Renal cortex interstitium (tissue), 15 donors: Measurements from ENCODE around the gene KRT2. TPM values are rescaled to one million over a fixed set of nuclear protein-coding genes. Genes with fewer than 3 reads are reported as not detected.

Experiments used
- DNase-seq, 11 donors: peaks; one replicate each; pipeline ENCODE4 v3.0.0-alpha.2; 2013; ENCODE audit warnings: low read depth in 9 of 11, low spot score in 4 of 11; ENCODE audit errors: extremely low read depth in 1 of 11
- long read RNA-seq, 16 experiments: transcript quantifications; one replicate each; lab custom pipeline, GENCODE V29; 2026
- polyA plus RNA-seq, 3 donors: library from polyadenylated mRNA; unstranded; fragments of 120-200 nt; gene quantifications; one replicate each; pipeline ENCODE4 v1.2.1, GENCODE V29; 2013; ENCODE audit not compliant: insufficient read length in 3 of 3

Gene KRT2
- not detected for polyA plus RNA-seq
- long read RNA-seq, donor 1 = 0 reads
- long read RNA-seq, donor 2 = 0 reads
- long read RNA-seq, donor 3 = 0 reads
- long read RNA-seq, donor 4 = 0 reads
- long read RNA-seq, donor 5 = 0 reads
- long read RNA-seq, donor 6 = 0 reads
- long read RNA-seq, donor 7 = 0 reads
- long read RNA-seq, donor 8 = 0 reads
- long read RNA-seq, donor 9 = 0 reads
- long read RNA-seq, donor 10 = 0 reads
- long read RNA-seq, donor 11 = 0 reads
- long read RNA-seq, donor 12 = 0 reads
- long read RNA-seq, donor 13 = 0 reads
- long read RNA-seq, donor 14 = 0 reads
- long read RNA-seq, donor 15 = 0 reads
- long read RNA-seq, donor 16 = 0 reads

DNA sequence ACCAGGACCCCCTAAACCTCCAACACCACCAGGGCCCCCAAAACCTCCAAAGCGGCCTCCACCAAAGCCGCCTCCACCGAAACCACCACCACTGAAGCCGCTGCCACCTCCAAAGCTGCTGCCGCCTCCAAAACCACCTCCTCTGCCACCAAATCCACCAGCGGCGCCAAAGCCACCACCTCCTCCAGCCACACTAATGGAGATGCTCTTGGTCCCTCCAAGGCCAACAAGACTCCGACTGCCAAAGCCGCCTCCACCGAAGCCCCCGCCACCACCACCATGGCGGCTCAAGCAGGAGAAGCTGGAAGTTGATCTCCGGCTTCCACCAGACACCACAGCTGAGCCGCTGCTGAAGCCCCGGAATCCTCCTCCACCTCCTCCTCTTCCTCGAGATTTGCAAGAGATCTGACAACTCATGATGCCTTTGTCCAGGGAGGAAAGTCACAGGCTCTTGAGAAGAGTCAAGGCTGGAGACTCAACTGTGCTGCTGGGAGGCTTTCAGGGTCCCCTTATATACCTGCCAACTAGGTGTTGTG is at the start of gene KRT2:
TSS of gene KRT2 (minus strand) at position 486 of the 536 bp plus-strand sequence. CDS start at position 417, 69 bp downstream.
- no peak for DNase-seq

DNA sequence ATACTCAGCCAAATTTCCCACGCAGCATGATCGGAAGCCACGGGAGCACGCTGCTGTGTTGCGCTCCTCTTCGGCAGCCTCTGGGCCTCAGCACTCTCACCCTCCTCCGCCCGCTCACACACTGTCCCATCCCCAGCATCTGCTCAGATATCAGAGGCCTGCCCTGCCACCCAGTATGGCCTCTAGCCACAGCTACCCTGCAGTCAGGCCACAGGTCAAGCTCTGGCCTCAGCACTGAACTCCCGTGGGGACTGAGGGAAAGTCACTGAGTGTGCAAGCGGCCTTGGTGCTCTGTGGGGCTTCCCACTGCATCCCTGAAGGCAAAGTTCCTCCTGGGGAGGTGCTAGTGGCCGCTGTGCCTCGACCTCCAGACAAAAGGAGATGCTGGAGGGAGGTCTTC is 49.3 kb upstream of the KRT2 start:
- no peak for DNase-seq

DNA sequence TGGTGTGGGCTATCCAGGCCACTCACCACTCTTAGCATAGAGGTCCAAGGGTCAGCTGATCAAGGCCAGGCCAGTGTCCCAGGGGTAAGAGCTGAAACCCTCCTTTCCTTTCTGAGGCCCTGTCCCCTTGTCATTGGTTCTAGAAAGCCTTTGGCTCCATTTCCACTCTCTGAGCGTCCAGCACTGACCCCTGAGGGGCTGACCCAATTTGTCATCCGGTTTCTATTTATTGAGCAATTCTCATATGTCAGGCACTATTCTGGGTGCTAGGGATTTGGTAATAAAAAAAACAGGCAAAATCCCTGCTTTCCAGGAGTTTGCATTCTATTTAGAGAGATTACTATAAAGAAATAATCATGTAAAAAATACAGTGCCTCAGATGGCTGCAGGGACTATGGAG is 47.9 kb upstream of the KRT2 start:
- no peak for DNase-seq

- no peak for DNase-seq
Observed at GRCh38 chr12:52699373-52699772, 47.4 kb upstream of the KRT2 start.

GRCh38 chr12:52698651-52699340 is 46.8 kb upstream of the KRT2 start:
- DNase-seq = no peak

DNA sequence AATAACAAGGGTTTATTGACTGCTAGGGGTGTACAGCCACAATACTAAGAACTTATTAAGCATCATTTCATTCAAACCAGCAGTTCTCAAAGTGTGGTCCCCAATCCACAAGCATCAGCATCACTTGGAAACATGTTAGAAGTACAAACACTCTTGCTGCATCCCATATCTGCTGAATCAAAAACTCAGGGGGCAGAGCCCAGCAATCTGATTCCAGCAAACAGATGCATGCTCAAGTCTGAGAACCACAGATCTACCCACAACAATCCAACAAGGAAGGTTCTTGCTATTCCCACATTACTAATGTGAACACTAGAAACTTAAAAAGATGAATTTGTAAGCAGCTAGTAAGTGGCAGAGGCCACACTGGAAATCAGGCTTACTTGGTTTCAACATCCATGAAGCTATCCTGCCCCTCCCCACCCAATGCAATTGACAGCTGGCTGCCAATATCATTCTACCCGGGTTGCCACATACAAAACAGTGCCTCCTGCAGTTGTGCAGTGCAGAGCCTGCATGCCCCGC is 45.1 kb upstream of the KRT2 start:
- no peak for DNase-seq

DNA sequence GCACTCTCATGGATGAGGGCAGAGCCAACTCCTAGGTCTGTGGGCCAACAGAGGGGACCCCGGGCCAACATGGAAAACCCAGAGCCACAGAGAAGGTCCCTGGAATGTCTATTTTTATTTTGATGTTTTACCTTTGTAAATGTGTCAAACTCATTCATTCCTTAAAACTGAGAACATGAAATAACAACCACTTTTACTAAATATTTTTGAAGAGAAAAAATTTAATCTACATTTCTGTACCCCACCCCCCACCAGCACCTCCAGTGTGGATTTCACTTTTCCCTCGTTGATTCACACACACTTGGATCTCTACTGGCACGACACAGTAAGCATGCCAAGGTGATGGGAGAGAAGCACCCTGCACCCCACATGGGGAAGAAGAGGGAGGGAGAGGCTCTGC is 44.6 kb upstream of the KRT2 start:
- no peak for DNase-seq

DNA sequence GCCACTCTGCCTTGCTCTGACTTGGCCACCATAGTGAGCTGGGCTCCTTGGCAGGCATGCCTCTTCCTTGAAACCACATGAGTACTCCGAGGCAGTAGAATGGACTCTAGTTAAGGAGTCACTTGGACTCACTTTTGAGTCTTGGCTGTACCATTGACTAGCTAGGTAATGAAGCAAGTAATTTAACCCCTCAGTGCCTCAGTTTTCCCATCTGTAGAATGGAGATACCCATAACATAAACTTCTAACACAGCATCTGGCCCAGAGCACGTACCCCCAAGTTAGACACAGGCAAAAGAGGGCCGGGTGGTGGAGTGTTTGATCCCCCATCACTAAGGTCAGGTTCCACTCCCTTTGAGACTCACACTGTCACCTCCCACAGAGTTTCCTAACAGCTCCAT is 43.0 kb upstream of the KRT2 start:
- DNase-seq = no peak

GRCh38 chr12:52694151-52694550 is 42.1 kb upstream of the KRT2 start:
- DNase-seq = no peak

- DNase-seq = no peak
Observed at GRCh38 chr12:52693261-52693660, 41.2 kb upstream of the KRT2 start.

- DNase-seq = no peak
Observed at GRCh38 chr12:52692254-52692653, 40.2 kb upstream of the KRT2 start.

- no peak for DNase-seq
Observed at GRCh38 chr12:52691841-52692150, 39.8 kb upstream of the KRT2 start.

GRCh38 chr12:52691076-52691840 is 39.2 kb upstream of the KRT2 start:
- DNase-seq = no peak

DNA sequence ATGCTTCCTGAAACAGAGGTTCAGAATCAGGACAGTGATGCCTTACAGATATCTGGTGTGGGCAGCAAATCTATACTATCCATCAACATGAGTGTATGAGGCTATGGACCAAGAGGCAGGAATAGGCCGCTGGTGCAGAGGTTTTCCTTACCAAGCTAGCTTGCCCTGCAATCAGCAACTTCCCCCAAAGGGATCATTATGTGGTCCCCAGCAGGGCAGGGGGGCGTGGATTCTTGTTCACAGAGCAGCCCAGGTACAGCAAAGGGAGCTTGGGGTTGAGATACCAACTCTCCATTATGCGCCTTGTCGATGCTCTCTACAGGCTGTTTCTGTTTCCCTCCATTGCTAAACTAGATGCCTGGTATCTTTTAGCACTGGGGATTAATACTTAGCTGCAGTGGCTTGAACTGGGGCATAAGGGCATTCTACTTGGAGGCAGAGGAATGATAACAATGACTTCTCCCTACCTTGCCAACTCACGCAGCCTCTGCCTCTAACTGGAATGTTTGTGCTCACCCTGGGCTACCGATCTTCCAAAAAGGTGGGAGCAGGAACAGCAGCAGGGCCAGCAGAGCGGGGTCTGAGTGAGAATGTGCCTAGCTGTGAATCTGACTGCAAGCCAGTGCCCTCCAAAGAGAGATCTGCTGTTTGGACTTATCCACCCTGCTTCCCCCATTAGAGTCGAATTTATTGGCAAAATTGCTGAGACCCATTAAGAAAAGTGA is 38.5 kb upstream of the KRT2 start:
- no peak for DNase-seq

GRCh38 chr12:52689936-52690335 is 37.9 kb upstream of the KRT2 start:
- DNase-seq = no peak

GRCh38 chr12:52689239-52689638 is 37.2 kb upstream of the KRT2 start:
- no peak for DNase-seq

GRCh38 chr12:52688481-52688880 is 36.5 kb upstream of the KRT2 start:
- no peak for DNase-seq

DNA sequence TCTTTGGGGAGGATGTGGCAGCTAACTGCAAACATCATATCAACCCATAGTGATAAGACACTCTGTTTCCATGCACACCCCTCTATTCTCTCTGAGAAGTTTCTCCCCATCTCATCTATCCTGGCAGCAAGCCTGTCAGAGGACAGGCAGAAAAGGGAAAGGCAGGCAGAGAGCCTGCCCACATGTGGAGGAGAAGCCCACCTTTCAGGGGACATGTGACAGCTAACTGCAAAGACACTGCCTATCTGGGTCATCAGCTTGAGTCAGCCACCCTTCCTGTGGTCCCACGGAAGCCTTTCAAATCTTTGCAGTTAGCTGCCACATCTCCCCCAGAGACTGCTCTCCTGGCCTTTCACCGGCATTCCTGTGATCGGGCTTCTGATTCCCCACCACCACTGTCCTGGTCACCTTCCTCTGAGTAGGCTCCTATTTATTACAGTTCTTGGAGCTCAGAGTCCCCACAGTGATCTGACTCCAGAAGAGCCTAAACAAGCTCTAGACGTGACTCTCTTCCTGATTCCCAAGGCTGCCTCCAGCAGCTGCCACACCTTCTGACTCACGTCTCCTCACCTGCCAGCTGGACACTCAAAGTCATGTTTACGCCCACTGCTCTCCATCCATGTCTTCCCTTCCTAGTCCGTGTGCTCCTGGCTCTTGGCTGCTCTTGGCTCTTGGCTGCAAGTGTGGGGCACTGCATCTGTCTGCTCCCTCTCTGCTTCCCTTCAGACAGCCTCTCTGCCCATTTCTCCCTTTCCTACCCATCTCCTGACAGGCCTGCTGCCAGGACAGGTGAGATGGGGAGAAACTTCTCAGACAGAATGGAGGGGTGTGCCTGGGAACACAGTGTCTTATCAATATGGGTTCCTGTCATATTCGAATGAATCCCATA is 35.7 kb upstream of the KRT2 start:
- DNase-seq = no peak
